ENCODE results near the gene KITLG. TPM values are rescaled to one million over a fixed set of nuclear protein-coding genes. Genes with fewer than 3 reads are reported as not detected.

Gene KITLG
- total and polyA plus RNA-seq, 8 donors: 1.5 to 14.3 (median 5.1) TPM

DNA sequence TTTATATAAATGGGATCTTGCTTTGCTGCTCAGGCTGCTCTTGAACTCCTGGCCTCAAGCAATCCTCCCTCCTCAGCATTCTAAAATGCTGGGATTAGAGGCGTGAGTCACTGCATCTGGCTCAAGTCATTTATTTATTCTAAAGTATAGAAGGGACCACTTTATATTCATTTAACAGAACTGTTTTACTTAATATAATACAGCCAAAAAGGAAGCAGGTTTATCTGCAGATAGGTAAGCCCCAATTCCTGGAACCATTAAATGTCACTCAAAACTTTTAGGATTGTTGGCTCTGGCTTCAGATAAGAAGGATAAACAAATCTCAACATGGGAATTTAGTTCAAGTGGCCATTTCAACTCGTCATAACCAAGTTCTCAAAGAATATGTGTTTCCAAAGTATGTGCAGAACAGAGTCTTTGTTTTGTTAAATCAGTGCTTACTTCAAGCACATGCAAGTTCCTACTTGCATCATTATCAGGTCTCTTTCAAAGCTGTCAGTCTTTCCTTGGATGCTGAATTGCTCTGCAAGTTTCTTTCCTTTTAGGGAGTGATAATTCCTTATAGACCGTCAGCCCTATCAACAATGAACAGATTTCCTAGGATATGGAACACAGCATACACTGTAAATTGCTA lies 60.4 kb downstream of the KITLG start:
- ATAC-seq (peak in 1 of 4 donors; percentile 11), DNase-seq (no peak), FAIRE-seq (peak; percentile 53)

DNA sequence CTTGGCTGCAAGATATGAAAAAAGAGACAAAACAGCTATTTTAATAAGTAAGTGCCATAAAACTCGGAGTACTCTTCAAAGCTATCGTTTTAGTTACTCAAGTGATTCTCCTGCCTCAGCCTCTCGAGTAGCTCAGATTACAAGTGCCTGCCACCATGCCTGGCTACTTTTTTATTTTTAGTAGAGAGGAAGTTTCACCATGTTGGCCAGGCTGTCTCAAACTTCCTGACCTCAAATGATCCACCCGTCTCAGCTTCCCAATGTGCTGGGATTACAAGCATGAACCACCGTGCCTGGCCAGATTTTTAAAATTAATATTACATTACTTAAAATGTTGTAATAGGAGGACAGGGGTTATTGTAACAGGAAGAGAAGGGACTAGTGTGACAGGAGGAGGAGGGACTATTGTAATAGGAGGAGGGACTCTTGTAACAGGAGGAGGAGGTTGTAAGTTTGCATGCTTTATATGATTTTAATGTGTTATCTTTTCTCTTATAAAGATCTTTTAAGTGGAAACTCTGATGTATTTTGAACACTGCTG lies 61.3 kb downstream of the KITLG start:
- WGBS, 2 donors: 88 to 89% methylated on average over 5 of the region's 5 CpGs

More for the DNA sequence above, 60.4 kb downstream of the KITLG start:
- Histone ChIP-seq H3K27ac (no peak overlapping the region), H3K27me3 (no peaks in the 10 kb centered on the region), H3K36me3 (no peaks in the 10 kb centered on the region), H3K9me3 (no peaks in the 10 kb centered on the region), H3K4me1 (peaks cover 6 to 15% (median 15%) of the 10 kb centered on the region in 3 donors), H3K4me3 (no peak overlapping the region)
- intact Hi-C loops (cut with DNase I): no loop called here
- 52 to 56% methylated on average over 3 of the region's 3 CpGs for WGBS, 2 donors
- TF ChIP-seq, protein P1, sequence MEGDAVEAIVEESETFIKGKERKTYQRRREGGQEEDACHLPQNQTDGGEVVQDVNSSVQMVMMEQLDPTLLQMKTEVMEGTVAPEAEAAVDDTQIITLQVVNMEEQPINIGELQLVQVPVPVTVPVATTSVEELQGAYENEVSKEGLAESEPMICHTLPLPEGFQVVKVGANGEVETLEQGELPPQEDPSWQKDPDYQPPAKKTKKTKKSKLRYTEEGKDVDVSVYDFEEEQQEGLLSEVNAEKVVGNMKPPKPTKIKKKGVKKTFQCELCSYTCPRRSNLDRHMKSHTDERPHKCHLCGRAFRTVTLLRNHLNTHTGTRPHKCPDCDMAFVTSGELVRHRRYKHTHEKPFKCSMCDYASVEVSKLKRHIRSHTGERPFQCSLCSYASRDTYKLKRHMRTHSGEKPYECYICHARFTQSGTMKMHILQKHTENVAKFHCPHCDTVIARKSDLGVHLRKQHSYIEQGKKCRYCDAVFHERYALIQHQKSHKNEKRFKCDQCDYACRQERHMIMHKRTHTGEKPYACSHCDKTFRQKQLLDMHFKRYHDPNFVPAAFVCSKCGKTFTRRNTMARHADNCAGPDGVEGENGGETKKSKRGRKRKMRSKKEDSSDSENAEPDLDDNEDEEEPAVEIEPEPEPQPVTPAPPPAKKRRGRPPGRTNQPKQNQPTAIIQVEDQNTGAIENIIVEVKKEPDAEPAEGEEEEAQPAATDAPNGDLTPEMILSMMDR (IDR thresholded peaks at IDR 0.05): no peak

DNA sequence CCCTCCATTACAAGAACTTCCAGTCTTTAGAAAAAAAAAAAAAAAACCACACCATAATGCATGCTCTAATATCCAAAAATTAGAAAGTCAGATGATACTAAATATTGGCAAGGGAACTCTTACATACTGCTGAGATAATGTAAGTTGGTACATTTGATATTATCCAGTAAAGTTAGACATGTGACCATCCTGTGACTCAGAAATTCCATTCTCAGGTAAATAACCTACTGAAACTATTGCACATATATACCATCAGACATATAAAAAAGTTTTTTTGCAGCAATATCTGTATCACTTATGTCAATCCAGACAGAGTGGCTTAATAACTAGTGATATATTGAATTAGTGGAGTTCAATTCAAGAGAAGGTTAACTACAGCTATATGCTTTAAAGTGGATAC lies 63.5 kb downstream of the KITLG start:
- no peak for FAIRE-seq
- TF ChIP-seq, protein P1 (IDR thresholded peaks at IDR 0.05): no peak
- intact Hi-C loops (cut with DNase I): no loop called here

More for the DNA sequence above, 61.3 kb downstream of the KITLG start:
- Histone ChIP-seq H3K9me3 (no peaks in the 10 kb centered on the region), H3K27me3 (no peaks in the 10 kb centered on the region), H3K4me3 (no peak overlapping the region), H3K36me3 (no peaks in the 10 kb centered on the region), H3K27ac (no peak overlapping the region), H3K4me1 (peaks cover 6 to 15% (median 15%) of the 10 kb centered on the region in 3 donors)
- FAIRE-seq: no peak
- no peak for ATAC-seq
- DNase-seq: no peak
- intact Hi-C loops (cut with DNase I): no loop called here
- TF ChIP-seq, protein P1 (IDR thresholded peaks at IDR 0.05): no peak

DNA sequence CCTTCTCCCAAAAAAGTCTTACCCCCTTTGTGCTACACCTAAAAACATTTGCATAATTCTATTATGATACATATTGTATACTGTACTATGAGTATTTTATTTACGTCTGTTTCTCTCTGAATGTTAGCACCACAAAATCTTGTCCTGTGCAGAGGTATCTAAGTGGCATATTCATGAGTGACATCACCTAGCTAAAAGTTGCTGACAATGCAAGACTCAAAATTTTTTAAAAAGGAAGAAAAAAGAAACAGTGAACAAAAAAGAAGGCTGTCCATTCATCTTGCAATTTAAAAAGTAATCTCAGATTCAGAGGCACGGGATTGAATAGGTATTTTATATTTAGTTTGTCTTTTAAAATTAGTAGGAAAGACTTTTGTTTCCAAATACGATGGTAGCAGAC lies 69.4 kb downstream of the KITLG start:
- Histone ChIP-seq H3K4me1 (no peaks in the 10 kb centered on the region), H3K27ac (no peak overlapping the region), H3K36me3 (no peaks in the 10 kb centered on the region), H3K27me3 (no peaks in the 10 kb centered on the region), H3K9me3 (no peaks in the 10 kb centered on the region), H3K4me3 (no peak overlapping the region)
- TF ChIP-seq, protein P1 (IDR thresholded peaks at IDR 0.05): no peak
- no peak for ATAC-seq
- no peak for FAIRE-seq
- intact Hi-C loops (cut with DNase I): no loop called here
- WGBS, 2 donors: 94 to 96% methylated on average over 3 of the region's 3 CpGs
- no peak for DNase-seq

More for the DNA sequence above, 63.5 kb downstream of the KITLG start:
- Histone ChIP-seq H3K4me1 (peaks cover 6 to 15% (median 15%) of the 10 kb centered on the region in 3 donors), H3K36me3 (no peaks in the 10 kb centered on the region), H3K9me3 (no peaks in the 10 kb centered on the region), H3K27ac (no peak overlapping the region), H3K27me3 (no peaks in the 10 kb centered on the region), H3K4me3 (no peak overlapping the region)
- ATAC-seq: no peak
- no peak for DNase-seq

DNA sequence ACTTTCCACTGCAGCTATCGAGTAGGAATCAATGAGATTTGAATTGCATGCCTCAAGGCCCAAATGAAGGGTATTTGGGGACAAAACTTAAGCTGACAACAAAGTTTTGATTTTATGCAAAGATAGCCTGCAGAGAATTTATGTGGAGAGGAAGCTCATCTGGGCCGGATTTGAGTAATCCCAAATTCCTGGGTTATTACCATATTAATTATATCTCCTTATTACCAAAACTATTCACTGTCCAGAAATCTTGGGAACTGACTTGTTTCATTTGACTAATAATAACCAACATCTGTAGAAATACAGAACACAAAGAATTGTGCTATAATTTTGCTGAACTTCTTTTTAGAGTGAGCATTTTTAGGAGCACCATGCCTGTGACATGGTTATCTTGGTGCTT lies 70.4 kb downstream of the KITLG start:
- no peaks in the 10 kb centered on the region for H3K9me3 ChIP-seq
- no peaks in the 10 kb centered on the region for H3K36me3 ChIP-seq
- FAIRE-seq (no peak), DNase-seq (no peak), ATAC-seq (no peak)
- intact Hi-C loops (cut with DNase I): no loop called here
- H3K4me1 ChIP-seq: no peaks in the 10 kb centered on the region
- no peaks in the 10 kb centered on the region for H3K27me3 ChIP-seq
- 97 to 99% methylated on average over 2 of the region's 2 CpGs for WGBS, 2 donors
- no peak overlapping the region for H3K27ac ChIP-seq
- H3K4me3 ChIP-seq: no peak overlapping the region
- TF ChIP-seq, protein P1 (IDR thresholded peaks at IDR 0.05): no peak

Data from pancreas (tissue), 10 donors.